ENCODE measurements around the gene NADSYN1.

The NADSYN1 gene

GRCh38 chr11:71463331-71464211 is 10.6 kb downstream of the NADSYN1 start:
- H3K27ac ChIP-seq, result no peak overlapping the region
- no peak for DNase-seq (ENCODE audit: low spot score)
- TF ChIP-seq CTCF (IDR thresholded peaks at IDR 0.05), result no peak
- no peak overlapping the region for H3K4me3 ChIP-seq

GRCh38 chr11:71465054-71465453 is 12.1 kb downstream of the NADSYN1 start:
- no peak for TF ChIP-seq CTCF (IDR thresholded peaks at IDR 0.05)
- DNase-seq (ENCODE audit: low spot score), result no peak
- Histone ChIP-seq H3K27ac (no peak overlapping the region), H3K4me3 (no peak overlapping the region)

GRCh38 chr11:71466358-71466757 is 13.4 kb downstream of the NADSYN1 start:
- Histone ChIP-seq H3K4me3 (no peak overlapping the region), H3K27ac (no peak overlapping the region)
- no peak for TF ChIP-seq CTCF (IDR thresholded peaks at IDR 0.05)
- no peak for DNase-seq (ENCODE audit: low spot score)

GRCh38 chr11:71467164-71467563 is 14.2 kb downstream of the NADSYN1 start:
- Histone ChIP-seq H3K27ac (no peak overlapping the region), H3K4me3 (no peak overlapping the region)
- no peak for TF ChIP-seq CTCF (IDR thresholded peaks at IDR 0.05)
- no peak for DNase-seq (ENCODE audit: low spot score)

- H3K27ac ChIP-seq, result no peak overlapping the region
- H3K4me3 ChIP-seq, result no peak overlapping the region
- no peak for DNase-seq (ENCODE audit: low spot score)
- no peak for TF ChIP-seq CTCF (IDR thresholded peaks at IDR 0.05)
These were observed 17.9 kb downstream of the NADSYN1 start for GRCh38 chr11:71470946-71471345.

GRCh38 chr11:71472357-71472885 is 19.4 kb downstream of the NADSYN1 start:
- Histone ChIP-seq H3K4me3 (no peak overlapping the region), H3K27ac (no peak overlapping the region)
- DNase-seq (ENCODE audit: low spot score), result no peak
- no peak for TF ChIP-seq CTCF (IDR thresholded peaks at IDR 0.05)

All from coronary artery (tissue), 2 donors.